Muscle of leg (tissue), 11 donors: ENCODE results near the gene PRR3. TPM values are rescaled to one million over a fixed set of nuclear protein-coding genes. Genes with fewer than 3 reads are reported as not detected.

Source experiments
- DNase-seq: peaks from one replicate; pipeline ENCODE4 v3.0.0; 2013
- H3K27ac ChIP-seq: one replicate; pipeline ENCODE4 v1.5.1; 2013; ENCODE audit warnings: mild to moderate bottlenecking, low read length, control low read depth
- H3K27me3 ChIP-seq: one replicate; pipeline ENCODE4 v1.6.1; 2013; ENCODE audit warnings: low read length; ENCODE audit not compliant: control insufficient read depth, insufficient read depth
- H3K36me3 ChIP-seq: one replicate; pipeline ENCODE4 v1.6.1; 2013; ENCODE audit warnings: low read length; ENCODE audit not compliant: control insufficient read depth, insufficient read depth
- H3K4me1 ChIP-seq: one replicate; pipeline ENCODE4 v1.6.1; 2013; ENCODE audit warnings: low read length; ENCODE audit not compliant: control insufficient read depth, insufficient read depth
- H3K4me3 ChIP-seq: one replicate; pipeline ENCODE4 v1.5.1; 2013; ENCODE audit warnings: low read length, control low read depth
- H3K9me3 ChIP-seq: replicated peaks from 2 replicates; pipeline ENCODE4 v1.6.1; 2013; ENCODE audit warnings: low read depth, low read length; ENCODE audit not compliant: control insufficient read depth
- WGBS: methylation state at CpG from one replicate; pipeline ENCODE4 v1.1.5; 2013; ENCODE audit warnings: missing lambda C conversion rate; ENCODE audit not compliant: insufficient coverage; 5-methylcytosine and 5-hydroxymethylcytosine counted together
- polyA plus RNA-seq, 8 donors: library from polyadenylated mRNA; unstranded; fragments of 120-200 nt; gene quantifications; one replicate each; pipeline versions ENCODE4 v1.2.1 to v1.2.3, GENCODE V29; 2013; ENCODE audit warnings: inconsistent platforms in 1 of 8, low replicate concordance in 1 of 8; ENCODE audit not compliant: insufficient read length in 8 of 8, insufficient read depth in 1 of 8
- total RNA-seq: library from RNA; stranded (reverse); fragments of 120-200 nt; gene quantifications from one replicate; pipeline ENCODE4 v1.2.4, GENCODE V29; 2013

Gene PRR3
- total and polyA plus RNA-seq, 9 donors: 10.7 to 25.3 (median 21.9) TPM

GRCh38 chr6:30570263-30570662 is 13.2 kb downstream of the PRR3 start:
- Histone ChIP-seq H3K36me3 (peaks cover under 1% of the 10 kb centered on the region), H3K27ac (no peak overlapping the region), H3K4me3 (peak overlapping the region; percentile 68), H3K27me3 (no peaks in the 10 kb centered on the region), H3K4me1 (peaks cover 17% of the 10 kb centered on the region), H3K9me3 (no peaks in the 10 kb centered on the region)
- WGBS: 83% methylated on average over 1 of the region's 1 CpG
- DNase-seq: no peak

- peak overlapping the region; percentile 93 for H3K27ac ChIP-seq
- no peaks in the 10 kb centered on the region for H3K9me3 ChIP-seq
- H3K36me3 ChIP-seq: peaks cover 4% of the 10 kb centered on the region
- H3K4me3 ChIP-seq: peak overlapping the region; percentile 68
- no peaks in the 10 kb centered on the region for H3K27me3 ChIP-seq
- WGBS: under 1% methylated on average over 9 of the region's 18 CpGs
- peaks cover 17% of the 10 kb centered on the region for H3K4me1 ChIP-seq
- no peak for DNase-seq
These were observed 13.6 kb downstream of the PRR3 start for GRCh38 chr6:30570740-30571074.

GRCh38 chr6:30571075-30571761 is 14.1 kb downstream of the PRR3 start, which contains the start of gene ABCF1:
TSS of gene ABCF1 (plus strand) at chr6:30571442. CDS start at chr6:30571488, 46 bp downstream.
- no peaks in the 10 kb centered on the region for H3K27me3 ChIP-seq
- peak within 1 kb of the TSS; percentile 94 for H3K27ac ChIP-seq
- under 1% methylated on average over 55 of the region's 59 CpGs for WGBS
- peaks cover 4% of the 10 kb centered on the region for H3K36me3 ChIP-seq
- H3K4me1 ChIP-seq: peaks cover 17% of the 10 kb centered on the region
- peak within 1 kb of the TSS; percentile 68 for H3K4me3 ChIP-seq
- H3K9me3 ChIP-seq: no peaks in the 10 kb centered on the region
- DNase-seq: peak; percentile 99

GRCh38 chr6:30571762-30572082 is 14.6 kb downstream of the PRR3 start:
- peaks cover 8% of the 10 kb centered on the region for H3K36me3 ChIP-seq
- no CpG with 5 or more reads among the region's 8 CpGs for WGBS
- peak overlapping the region; percentile 68 for H3K4me3 ChIP-seq
- no peaks in the 10 kb centered on the region for H3K9me3 ChIP-seq
- no peak for DNase-seq
- H3K4me1 ChIP-seq: peaks cover 17% of the 10 kb centered on the region
- H3K27me3 ChIP-seq: no peaks in the 10 kb centered on the region
- H3K27ac ChIP-seq: peak overlapping the region; percentile 94

GRCh38 chr6:30572148-30572547 is 15.1 kb downstream of the PRR3 start:
- no peak overlapping the region for H3K27ac ChIP-seq
- peaks cover 13% of the 10 kb centered on the region for H3K36me3 ChIP-seq
- H3K9me3 ChIP-seq: no peaks in the 10 kb centered on the region
- no peaks in the 10 kb centered on the region for H3K27me3 ChIP-seq
- DNase-seq: no peak
- peak overlapping the region; percentile 68 for H3K4me3 ChIP-seq
- H3K4me1 ChIP-seq: peaks cover 17% of the 10 kb centered on the region

- no peak for DNase-seq
- H3K27me3 ChIP-seq: no peaks in the 10 kb centered on the region
- no peak overlapping the region for H3K4me3 ChIP-seq
- H3K36me3 ChIP-seq: peaks cover 22% of the 10 kb centered on the region
- WGBS: 79% methylated on average over 4 of the region's 4 CpGs
- H3K9me3 ChIP-seq: no peaks in the 10 kb centered on the region
- peaks cover 17% of the 10 kb centered on the region for H3K4me1 ChIP-seq
- H3K27ac ChIP-seq: no peak overlapping the region
These were observed 16.0 kb downstream of the PRR3 start for GRCh38 chr6:30573113-30573512.

- DNase-seq: no peak
- Histone ChIP-seq H3K9me3 (no peaks in the 10 kb centered on the region), H3K4me3 (no peak overlapping the region), H3K36me3 (peaks cover 66% of the 10 kb centered on the region), H3K27ac (no peak overlapping the region), H3K4me1 (no peaks in the 10 kb centered on the region), H3K27me3 (no peaks in the 10 kb centered on the region)
- WGBS: 93% methylated on average over 4 of the region's 8 CpGs
These were observed 21.0 kb downstream of the PRR3 start for GRCh38 chr6:30578051-30578450.

- Histone ChIP-seq H3K27me3 (no peaks in the 10 kb centered on the region), H3K4me3 (no peak overlapping the region), H3K4me1 (no peaks in the 10 kb centered on the region), H3K27ac (no peak overlapping the region), H3K9me3 (no peaks in the 10 kb centered on the region), H3K36me3 (peaks cover 85% of the 10 kb centered on the region)
- 94% methylated on average over 5 of the region's 5 CpGs for WGBS
- DNase-seq: no peak
These were observed 26.8 kb downstream of the PRR3 start for GRCh38 chr6:30583921-30584320.

- H3K4me1 ChIP-seq: no peaks in the 10 kb centered on the region
- H3K9me3 ChIP-seq: no peaks in the 10 kb centered on the region
- no peak for DNase-seq
- H3K27ac ChIP-seq: no peak overlapping the region
- WGBS: 95% methylated on average over 11 of the region's 15 CpGs
- peaks cover 72% of the 10 kb centered on the region for H3K36me3 ChIP-seq
- H3K4me3 ChIP-seq: no peak overlapping the region
- H3K27me3 ChIP-seq: no peaks in the 10 kb centered on the region
These were observed 32.8 kb downstream of the PRR3 start for GRCh38 chr6:30589754-30590358.

- Histone ChIP-seq H3K4me1 (no peaks in the 10 kb centered on the region), H3K36me3 (peaks cover 66% of the 10 kb centered on the region), H3K27ac (no peak overlapping the region), H3K4me3 (no peak overlapping the region), H3K9me3 (no peaks in the 10 kb centered on the region), H3K27me3 (no peaks in the 10 kb centered on the region)
- DNase-seq: no peak
- 70% methylated on average over 6 of the region's 8 CpGs for WGBS
These were observed 33.4 kb downstream of the PRR3 start for GRCh38 chr6:30590509-30590908.
